Thyroid gland (tissue), 4 donors: ENCODE results near the gene SLC23A3. TPM values are rescaled to one million over a fixed set of nuclear protein-coding genes. Genes with fewer than 3 reads are reported as not detected.

Source experiments
- DNase-seq, 2 donors: peaks; one replicate each; pipeline ENCODE4 v3.0.0-alpha.2; 2019
- H3K27ac ChIP-seq, 3 donors: fragments of 200-600 bp; sonication (generic); 1 replicate in 2 of 3; 2 replicates in 1 of 3; pipeline ENCODE4 v1.5.1; 2016 to 2019; ENCODE audit warnings: mild to moderate bottlenecking in 1 of 3, moderate library complexity in 1 of 3
- H3K27me3 ChIP-seq: fragments of 200-600 bp; sonication (generic); one replicate; pipeline ENCODE4 v1.5.1; 2019
- H3K36me3 ChIP-seq, 2 donors: fragments of 200-600 bp; sonication (generic); one replicate each; pipeline ENCODE4 v1.5.1; 2016 to 2019
- H3K4me1 ChIP-seq, 2 donors: fragments of 200-600 bp; sonication (generic); one replicate each; pipeline ENCODE4 v1.5.1; 2017 to 2019
- H3K4me3 ChIP-seq, 3 donors: fragments of 200-600 bp; sonication (generic); replicated peaks in 1 of 3; 1 replicate in 2 of 3; 2 replicates in 1 of 3; pipeline ENCODE4 v1.5.1; 2016; ENCODE audit warnings: mild to moderate bottlenecking in 1 of 3
- H3K9me3 ChIP-seq: fragments of 200-600 bp; sonication (generic); one replicate; pipeline ENCODE4 v1.5.1; 2017
- CTCF ChIP-seq, 6 experiments: fragments of 200-600 bp in 3 of 6; fragments of 450-650 bp in 3 of 6; sonication (generic) in 3 of 6; IDR thresholded peaks; one replicate each; pipeline ENCODE4 v1.5.1; 2016 to 2019; ENCODE audit warnings: antibody characterized with exemption in 6 of 6, mild to moderate bottlenecking in 2 of 6, inconsistent platforms in 1 of 6, moderate library complexity in 1 of 6
- POLR2A ChIP-seq, 2 donors: fragments of 450-650 bp; IDR thresholded peaks; one replicate each; pipeline ENCODE4 v1.6.1; 2017; ENCODE audit warnings: antibody characterized with exemption in 2 of 2, mild to moderate bottlenecking in 2 of 2, moderate library complexity in 1 of 2
- WGBS, 2 donors: methylation state at CpG; one replicate each; pipeline ENCODE4 v1.1.5; 2017; 5-methylcytosine and 5-hydroxymethylcytosine counted together
- intact Hi-C: fragments of 100-400 bp; cut with DNase I; formaldehyde crosslinking; loops from one replicate; pipeline ENCODE4 v1.15.1; 2023
- total RNA-seq, 4 donors: library from RNA; depleted of rRNA; stranded (reverse); fragments of >200 nt; gene quantifications; one replicate each; pipeline ENCODE4 v1.2.3, GENCODE V29; 2016

The SLC23A3 gene
- total RNA-seq, 4 donors from 2014 or later = 1.1 to 3.9 (median 3.4) TPM

GRCh38 chr2:219207134-219207883 lies 37.5 kb upstream of the SLC23A3 start:
- H3K4me3 ChIP-seq = peak overlapping the region; percentile 43 to 54 (median 51)
- H3K27me3 ChIP-seq = no peaks in the 10 kb centered on the region
- peaks cover 17 to 32% of the 10 kb centered on the region in 2 donors for H3K36me3 ChIP-seq
- DNase-seq = no peak
- H3K27ac ChIP-seq = peak overlapping the region; percentile 81 to 97 (median 94)
- H3K9me3 ChIP-seq = no peaks in the 10 kb centered on the region
- peak in 1 of 2 donors; percentile 28 for TF ChIP-seq POLR2A (IDR thresholded peaks at IDR 0.05)
- TF ChIP-seq CTCF (IDR thresholded peaks at IDR 0.05) = no peak
- intact Hi-C loops = no loop called here
- peaks cover 17 to 27% of the 10 kb centered on the region in 2 donors for H3K4me1 ChIP-seq
- 10% methylated on average over 20 of the region's 22 CpGs for WGBS, 2 donors

- no peaks in the 10 kb centered on the region for H3K27me3 ChIP-seq
- peaks cover 17 to 27% of the 10 kb centered on the region in 2 donors for H3K4me1 ChIP-seq
- H3K4me3 ChIP-seq = peak within 1 kb of the TSS; percentile 43 to 54 (median 51)
- TF ChIP-seq CTCF (IDR thresholded peaks at IDR 0.05) = peak in 2 of 6 experiments; percentile 8 to 47
- TF ChIP-seq POLR2A (IDR thresholded peaks at IDR 0.05) = peak; percentile 69 to 99
- peak within 1 kb of the TSS; percentile 81 to 97 (median 94) for H3K27ac ChIP-seq
- WGBS, 2 donors = 0 to 1% methylated on average over 11 to 30 of the region's 76 CpGs
- H3K9me3 ChIP-seq = no peaks in the 10 kb centered on the region
- H3K36me3 ChIP-seq = peaks cover 13 to 28% of the 10 kb centered on the region in 2 donors
- DNase-seq = peak; percentile 96 to 97
- intact Hi-C loops = no loop called here
Observed at GRCh38 chr2:219206328-219207133, 36.7 kb upstream of the SLC23A3 start, which contains the start of gene ZFAND2B. TSS of gene ZFAND2B (plus strand) at chr2:219206782. CDS start at chr2:219206988, 206 bp downstream.

- Histone ChIP-seq H3K4me3 (peak overlapping the region in 2 of 3 donors; percentile 2 to 54), H3K36me3 (peaks cover 13 to 27% of the 10 kb centered on the region in 2 donors), H3K9me3 (no peaks in the 10 kb centered on the region), H3K27me3 (no peaks in the 10 kb centered on the region), H3K4me1 (peaks cover 17 to 27% of the 10 kb centered on the region in 2 donors), H3K27ac (peak overlapping the region; percentile 81 to 97 (median 94))
- TF ChIP-seq CTCF (IDR thresholded peaks at IDR 0.05) (no peak), POLR2A (IDR thresholded peaks at IDR 0.05) (no peak)
- intact Hi-C loops = no loop called here
- WGBS, 2 donors = 17 to 27% methylated on average over 7 of the region's 7 CpGs
- DNase-seq = no peak
Observed at GRCh38 chr2:219205981-219206327, 36.1 kb upstream of the SLC23A3 start.

- no peak for TF ChIP-seq POLR2A (IDR thresholded peaks at IDR 0.05)
- no peak for TF ChIP-seq CTCF (IDR thresholded peaks at IDR 0.05)
- no peak overlapping the region for H3K4me3 ChIP-seq
- no peaks in the 10 kb centered on the region for H3K27me3 ChIP-seq
- no peak for DNase-seq
- H3K4me1 ChIP-seq = peaks cover 17 to 27% of the 10 kb centered on the region in 2 donors
- WGBS, 2 donors = 76 to 89% methylated on average over 5 of the region's 5 CpGs
- no peaks in the 10 kb centered on the region for H3K9me3 ChIP-seq
- intact Hi-C loops = no loop called here
- H3K36me3 ChIP-seq = peaks cover 6 to 19% of the 10 kb centered on the region in 2 donors
- H3K27ac ChIP-seq = no peak overlapping the region
Observed at GRCh38 chr2:219205165-219205538, 35.3 kb upstream of the SLC23A3 start.
